Right lung (tissue), 5 donors: ENCODE data around the gene TMSB4X. TPM values are rescaled to one million over a fixed set of nuclear protein-coding genes. Genes with fewer than 3 reads are reported as not detected.
"Not testable (repeated sequence)": the region's sequence is repeated elsewhere in the genome, so short reads cannot be mapped to it uniquely, and the experiment has no call there.

Source experiments
- DNase-seq, 2 donors: peaks; one replicate each; pipeline ENCODE4 v3.0.0-alpha.2; 2013
- polyA plus RNA-seq, 5 donors: library from polyadenylated mRNA; unstranded; fragments of 120-200 nt; gene quantifications; one replicate each; pipeline versions ENCODE4 v1.2.1 to v1.2.3, GENCODE V29; 2013; ENCODE audit warnings: inconsistent platforms in 1 of 5, low replicate concordance in 1 of 5; ENCODE audit not compliant: insufficient read length in 5 of 5, insufficient read depth in 1 of 5

Gene TMSB4X
- polyA plus RNA-seq, 5 donors, result 3,063 to 3,735 (median 3,478) TPM

GRCh38 chrX:13014111-13015096 lies 39.5 kb downstream of the TMSB4X start:
- no peak for DNase-seq

GRCh38 chrX:13015536-13016236 lies 40.8 kb downstream of the TMSB4X start:
- no peak for DNase-seq

- DNase-seq, result not testable (repeated sequence)
These were observed 41.8 kb downstream of the TMSB4X start for GRCh38 chrX:13016731-13017130.

- no peak for DNase-seq
These were observed 48.0 kb downstream of the TMSB4X start for GRCh38 chrX:13022926-13023325.

GRCh38 chrX:13023567-13023966 lies 48.7 kb downstream of the TMSB4X start:
- no peak for DNase-seq

GRCh38 chrX:13023979-13024378 lies 49.1 kb downstream of the TMSB4X start:
- no peak for DNase-seq

GRCh38 chrX:13024986-13025385 lies 50.1 kb downstream of the TMSB4X start:
- DNase-seq, result no peak

Other genes starting within 250 kb of the TMSB4X start
- 10 to 100 TPM; 27.9 to 36.7 (median 33.7) TPM for gene PRPS2, start 183.7 kb upstream of the TMSB4X start, polyA plus RNA-seq
- gene TLR7, start 108.0 kb upstream of the TMSB4X start, polyA plus RNA-seq, result 1 to 10 TPM in 2 of 5 donors, under 1 TPM in 3; 0.64 to 1.2 (median 0.91) TPM
- gene TLR8, start 68.5 kb upstream of the TMSB4X start, polyA plus RNA-seq, result under 1 TPM; 0.28 to 0.60 (median 0.46) TPM
- gene FAM9C, start 69.5 kb downstream of the TMSB4X start, polyA plus RNA-seq, result 1 to 10 TPM in 1 of 5 donors, under 1 TPM in 4; 0.19 to 2.5 (median 0.24) TPM